ENCODE data around the gene CYP26B1. TPM values are rescaled to one million over a fixed set of nuclear protein-coding genes. Genes with fewer than 3 reads are reported as not detected.

Gene CYP26B1
- total and polyA plus RNA-seq, 9 of the 15 experiments (the other 6 are each of a cell fraction or from before 2014, with no cell fraction given): 0.01 to 0.13 (median 0.04) TPM; not detected in 6

- no peaks in the 10 kb centered on the region for H3K79me2 ChIP-seq (ENCODE audit: control insufficient read depth, insufficient read depth, low read length)
- CTCF ChIA-PET (ENCODE audit: low intra/inter-chr PET ratio): interaction anchor here (1.2 kb wide), 1 partner anchor 12 kb away, joined by 3 read pairs; no protein-coding TSS in a partner anchor
- TF ChIP-seq NFE2 (IDR thresholded peaks at IDR 0.05; ENCODE audit: low read depth): no peak
- no peak for TF ChIP-seq BCLAF1 (IDR thresholded peaks at IDR 0.05; ENCODE audit: borderline replicate concordance in 1 of 2, control insufficient read depth in 1 of 2, low read depth in 2 of 2, low read length in 1 of 2)
- no peak for TF ChIP-seq CBFA2T2 (conservative IDR thresholded peaks at IDR 0.05)
- TF ChIP-seq SRSF9 (IDR thresholded peaks at IDR 0.05; ENCODE audit: borderline replicate concordance, low read depth, low read length): no peak
- no peak for TF ChIP-seq E2F1 (CRISPR knock-in tag; IDR thresholded peaks at IDR 0.05)
- TF ChIP-seq KAT2B (IDR thresholded peaks at IDR 0.05; ENCODE audit: low read depth, low read length): no peak
- TF ChIP-seq ZFPM2 (CRISPR knock-in tag; IDR thresholded peaks at IDR 0.05): no peak
- no peak for TF ChIP-seq CHD2 (IDR thresholded peaks at IDR 0.05; ENCODE audit: low read depth, low read length)
- TF ChIP-seq FOXK1 (CRISPR knock-in tag; IDR thresholded peaks at IDR 0.05; ENCODE audit: borderline replicate concordance): no peak
- no peak for TF ChIP-seq BRD4 (IDR thresholded peaks at IDR 0.05)
- POLR2A ChIA-PET: no interaction called here
- H3K9me3 ChIP-seq (replicated peaks; ENCODE audit: control insufficient read depth, insufficient read depth, low read depth, low read length): no peaks in the 10 kb centered on the region
- peaks cover 0 to 21% of the 10 kb centered on the region in 2 experiments; a peak in 2 of 5 replicates for H3K4me1 ChIP-seq (replicated peaks in 1 of 2; ENCODE audit: control insufficient read depth in 2 of 2, insufficient read depth in 2 of 2, low read length in 2 of 2)
- DNase-seq (ENCODE audit: extremely low read depth in 1 of 4, low spot score in 3 of 4) (no peak), FAIRE-seq (no peak), ATAC-seq (no peak)
- no peaks in the 10 kb centered on the region for H3K36me3 ChIP-seq (ENCODE audit: control insufficient read depth, insufficient read depth, low read length)
- no peak overlapping the region for H3K4me3 ChIP-seq
- WGBS (ENCODE audit: insufficient coverage, low coverage, missing lambda C conversion rate): 5% methylated on average over 10 of the region's 14 CpGs
- peaks cover 0 to 25% of the 10 kb centered on the region in 2 experiments; a peak in 2 of 5 replicates for H3K27me3 ChIP-seq (ENCODE audit: control insufficient read depth in 2 of 2, insufficient read depth in 2 of 2, low read length in 2 of 2)
- no peaks in the 10 kb centered on the region for H4K20me1 ChIP-seq (replicated peaks; ENCODE audit: control insufficient read depth, insufficient read depth, low read length)
- H3K9ac ChIP-seq (ENCODE audit: insufficient read depth in 1 of 2, low read depth in 2 of 2, low read length in 2 of 2): no peak overlapping the region
- H3K9me1 ChIP-seq (ENCODE audit: control insufficient read depth, insufficient read depth, low read length): peaks cover 5% of the 10 kb centered on the region
- H2AFZ ChIP-seq (ENCODE audit: low read depth, low read length): no peak overlapping the region
- no peak overlapping the region for H3K4me2 ChIP-seq (ENCODE audit: insufficient read depth, low read length)
- in situ Hi-C loops (cut with MboI) (no loop called here), intact Hi-C loops (cut with micrococcal nuclease) (loop anchor here (5.0 kb wide), 1 partner anchor 592 kb away; no protein-coding TSS in a partner anchor)
- no peak overlapping the region for H3K27ac ChIP-seq (ENCODE audit: extremely low read depth, low read depth, low read length)
- BruUV-seq (replicated peaks): no TSS peak
Measured at GRCh38 chr2:72138921-72139381, 8.7 kb downstream of the CYP26B1 start.
